IPS-18c (cell line): ENCODE data around the gene PARVB.

Experiments
- H3K4me3 ChIP-seq: 2 replicates; pipeline ENCODE4 v1.7.0; 2013; ENCODE audit warnings: low read depth, mild to moderate bottlenecking, low read length, moderate library complexity; ENCODE audit not compliant: insufficient read depth
- H3K9me3 ChIP-seq: one replicate; pipeline ENCODE4 v1.6.1; 2013; ENCODE audit warnings: mild to moderate bottlenecking, low read length, moderate library complexity; ENCODE audit not compliant: control insufficient read depth, insufficient read depth

PARVB gene

DNA sequence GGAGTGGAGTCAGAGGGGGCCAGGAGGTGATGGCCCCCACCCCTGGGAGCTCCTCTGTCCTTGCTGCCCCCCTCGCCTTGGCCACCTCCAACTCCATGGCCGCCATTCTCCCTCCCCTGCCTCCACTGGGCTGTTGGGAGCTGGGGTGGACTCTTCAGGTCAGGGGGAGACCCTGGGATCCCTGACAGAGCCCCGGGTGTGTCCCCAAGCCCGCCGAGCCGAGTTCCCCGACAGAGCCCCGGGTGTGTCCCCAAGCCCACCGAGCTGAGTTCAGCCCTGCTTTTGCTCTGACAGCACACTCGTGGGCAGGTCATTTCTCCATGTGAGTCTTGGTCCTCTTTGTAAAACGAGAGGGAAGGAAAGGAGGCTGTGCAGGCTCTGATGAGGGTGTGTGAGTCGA is 143.4 kb downstream of the PARVB start:
- no peak overlapping the region for H3K4me3 ChIP-seq
- H3K9me3 ChIP-seq = no peaks in the 10 kb centered on the region

DNA sequence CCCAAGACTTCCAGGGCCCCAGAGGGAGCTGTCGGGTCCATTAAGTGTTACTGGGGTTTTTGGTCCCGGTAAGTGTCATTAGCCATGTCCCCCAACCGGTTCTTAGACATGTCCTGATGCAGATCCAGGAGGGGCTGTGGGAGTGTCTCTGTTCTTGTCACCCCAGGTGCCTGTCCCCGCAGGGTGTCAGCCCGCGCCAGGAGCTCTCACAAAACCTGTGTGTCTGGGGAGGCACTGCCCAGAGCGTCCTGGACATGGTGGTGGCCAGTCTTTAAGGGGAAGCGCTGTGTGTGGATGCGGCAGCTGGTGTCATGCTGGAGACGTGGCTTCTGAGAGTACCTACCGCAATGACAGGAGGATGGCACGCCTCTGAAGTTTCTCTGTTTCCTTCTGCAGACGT is 144.1 kb downstream of the PARVB start:
- H3K4me3 ChIP-seq = no peak overlapping the region

DNA sequence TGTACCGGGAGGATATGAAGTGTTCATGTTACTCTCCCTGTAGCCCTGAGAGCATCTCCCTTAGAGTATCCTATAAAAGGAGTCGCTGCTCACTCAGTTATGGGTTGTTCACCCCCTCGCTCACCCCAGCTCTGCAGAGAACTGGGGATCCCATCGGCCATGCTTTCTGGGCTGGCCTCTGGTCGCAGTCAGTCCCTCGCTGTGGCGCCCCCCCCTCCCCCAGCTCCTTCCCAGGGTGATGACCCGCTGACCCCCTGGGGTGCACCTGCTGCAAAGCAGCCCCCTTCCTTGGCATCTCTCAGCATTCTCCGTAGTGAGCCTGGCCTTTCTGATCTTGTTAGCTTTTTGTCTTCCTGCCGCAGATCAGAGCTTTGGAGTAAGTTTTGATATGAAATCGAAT is 146.4 kb downstream of the PARVB start:
- Histone ChIP-seq H3K9me3 (no peaks in the 10 kb centered on the region), H3K4me3 (no peak overlapping the region)

More for the DNA sequence above, 144.1 kb downstream of the PARVB start:
- H3K9me3 ChIP-seq = no peaks in the 10 kb centered on the region

DNA sequence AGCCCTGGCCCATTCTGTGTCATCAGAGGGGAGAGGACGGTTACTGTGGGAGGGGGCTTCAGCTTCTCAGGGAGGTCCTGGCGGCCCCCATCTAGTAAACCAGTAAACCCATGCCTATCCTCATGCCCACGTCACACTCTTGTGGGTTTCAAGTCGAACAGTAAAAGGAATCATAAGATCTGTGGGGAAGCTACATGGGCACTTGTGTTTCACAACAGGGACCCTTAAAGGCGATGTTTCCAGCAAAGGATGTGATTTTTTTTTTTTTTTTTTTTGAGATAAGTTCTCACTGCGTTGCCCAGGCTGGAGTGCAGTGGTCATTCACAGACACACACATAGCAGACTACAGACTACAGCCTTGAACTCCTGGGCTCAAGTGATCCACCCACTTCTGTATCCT is 147.5 kb downstream of the PARVB start:
- Histone ChIP-seq H3K4me3 (no peak overlapping the region), H3K9me3 (no peaks in the 10 kb centered on the region)

DNA sequence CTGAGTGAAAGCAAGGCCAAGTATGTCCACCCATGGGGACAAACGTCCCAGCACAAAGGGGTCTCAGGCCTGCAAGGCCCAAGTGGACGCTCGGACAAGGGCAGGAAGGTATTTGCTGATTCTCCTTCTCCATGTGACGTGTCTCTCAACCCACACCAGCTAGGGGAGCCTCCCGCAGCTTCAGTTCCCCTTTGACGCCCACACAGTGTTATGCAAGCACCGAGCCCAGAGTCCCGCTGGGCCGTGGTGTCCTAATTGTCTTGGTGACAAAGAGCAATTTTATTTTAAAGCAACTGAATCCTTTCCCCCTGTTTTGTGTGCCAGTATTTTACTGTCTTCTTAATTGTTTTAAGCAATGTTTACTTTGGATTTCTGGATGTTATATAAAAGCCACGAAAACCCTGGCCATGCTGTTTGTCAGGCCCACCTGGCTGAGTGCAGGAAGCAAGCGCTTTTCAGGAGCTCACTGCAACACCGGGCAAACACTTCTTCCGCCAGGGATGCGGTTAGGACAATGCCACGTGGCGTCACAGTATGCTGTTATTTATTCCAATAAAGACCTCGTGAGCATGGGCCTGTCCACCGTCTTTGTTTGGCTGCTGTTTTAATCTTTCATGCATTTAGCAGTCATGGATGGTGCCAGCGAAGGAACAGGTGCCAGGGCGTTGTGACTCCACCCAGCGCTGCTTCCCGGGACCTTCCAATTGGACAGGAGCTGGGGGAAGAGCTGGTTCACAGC is 148.4 kb downstream of the PARVB start:
- no peaks in the 10 kb centered on the region for H3K9me3 ChIP-seq
- no peak overlapping the region for H3K4me3 ChIP-seq

DNA sequence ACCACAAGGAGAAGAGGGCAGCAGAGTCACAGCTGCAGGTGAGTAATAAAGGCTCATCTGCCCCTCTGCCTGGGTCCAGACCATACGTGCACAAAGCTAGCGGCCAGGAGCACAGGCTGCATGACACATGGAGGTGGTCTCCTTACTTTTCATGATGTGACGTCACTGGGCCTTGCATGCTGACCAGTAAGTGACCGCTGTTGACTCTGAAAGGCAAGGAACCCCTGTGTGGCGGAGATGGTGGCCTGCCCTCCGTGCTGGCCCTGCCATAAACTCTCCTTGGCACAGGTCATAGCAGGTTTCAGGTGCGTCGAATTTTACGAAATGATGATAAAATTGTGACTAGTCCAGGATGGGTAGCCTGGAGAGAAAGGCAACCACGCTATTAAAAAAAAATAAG is 149.1 kb downstream of the PARVB start:
- Histone ChIP-seq H3K9me3 (no peaks in the 10 kb centered on the region), H3K4me3 (no peak overlapping the region)

DNA sequence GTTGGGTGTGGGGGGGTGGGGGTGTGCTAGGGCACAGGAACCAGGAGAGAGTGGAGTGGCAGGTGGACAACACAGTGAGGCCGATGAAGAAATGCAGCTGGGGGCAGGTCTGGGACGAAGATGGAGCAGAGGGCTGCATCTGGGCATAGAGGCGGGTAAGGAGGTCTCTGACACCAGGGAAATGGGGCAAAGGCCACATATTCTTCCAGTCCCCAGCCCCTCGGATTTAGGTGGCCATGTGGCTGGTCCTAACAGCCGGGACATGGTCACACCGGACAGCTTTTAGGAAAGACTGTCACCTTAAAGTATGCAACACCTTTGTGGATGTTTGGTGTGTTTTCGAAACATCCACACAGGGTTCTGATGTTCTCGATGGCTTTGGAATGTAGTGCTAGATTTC is 151.6 kb downstream of the PARVB start:
- no peaks in the 10 kb centered on the region for H3K9me3 ChIP-seq
- no peak overlapping the region for H3K4me3 ChIP-seq

DNA sequence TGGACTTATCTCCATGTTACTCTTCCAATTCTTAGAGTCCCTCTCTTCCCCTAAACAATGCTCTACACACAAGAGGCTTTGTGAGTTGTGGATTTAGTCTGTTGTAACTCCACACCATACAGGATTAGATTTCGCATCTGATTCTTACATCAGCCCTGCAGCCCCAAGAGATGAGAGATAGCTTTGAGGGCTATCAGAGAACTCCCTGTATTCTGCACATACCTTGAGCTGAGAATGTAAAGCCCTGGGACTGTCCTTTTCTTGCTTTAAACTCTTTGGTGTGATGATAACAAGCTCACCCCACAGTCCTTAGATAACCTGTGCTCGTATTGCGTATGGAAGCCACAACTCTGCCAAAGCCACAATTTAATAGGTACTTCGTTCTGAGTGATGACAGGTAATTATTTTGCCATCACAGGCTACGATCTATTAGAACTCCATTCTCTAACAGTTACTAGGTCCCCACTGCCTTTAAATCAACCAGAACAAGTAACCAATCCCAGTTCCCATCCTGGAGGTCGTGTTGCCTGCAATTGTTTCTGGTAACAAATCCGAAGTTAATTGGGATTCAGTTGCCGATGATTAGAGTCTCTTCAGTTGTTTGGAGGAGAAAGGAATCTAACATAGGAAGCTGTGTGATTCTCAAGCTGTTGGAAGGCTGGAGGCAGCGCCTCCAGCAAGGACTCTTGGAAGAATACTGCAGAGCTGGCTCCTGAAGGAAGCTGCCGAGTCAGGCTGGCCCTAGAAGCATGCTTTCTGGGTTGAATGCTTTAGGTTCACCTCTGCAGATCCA is 155.3 kb downstream of the PARVB start:
- H3K4me3 ChIP-seq = no peak overlapping the region; the same call in 1 of the 2 replicates
- H3K9me3 ChIP-seq = no peaks in the 10 kb centered on the region

DNA sequence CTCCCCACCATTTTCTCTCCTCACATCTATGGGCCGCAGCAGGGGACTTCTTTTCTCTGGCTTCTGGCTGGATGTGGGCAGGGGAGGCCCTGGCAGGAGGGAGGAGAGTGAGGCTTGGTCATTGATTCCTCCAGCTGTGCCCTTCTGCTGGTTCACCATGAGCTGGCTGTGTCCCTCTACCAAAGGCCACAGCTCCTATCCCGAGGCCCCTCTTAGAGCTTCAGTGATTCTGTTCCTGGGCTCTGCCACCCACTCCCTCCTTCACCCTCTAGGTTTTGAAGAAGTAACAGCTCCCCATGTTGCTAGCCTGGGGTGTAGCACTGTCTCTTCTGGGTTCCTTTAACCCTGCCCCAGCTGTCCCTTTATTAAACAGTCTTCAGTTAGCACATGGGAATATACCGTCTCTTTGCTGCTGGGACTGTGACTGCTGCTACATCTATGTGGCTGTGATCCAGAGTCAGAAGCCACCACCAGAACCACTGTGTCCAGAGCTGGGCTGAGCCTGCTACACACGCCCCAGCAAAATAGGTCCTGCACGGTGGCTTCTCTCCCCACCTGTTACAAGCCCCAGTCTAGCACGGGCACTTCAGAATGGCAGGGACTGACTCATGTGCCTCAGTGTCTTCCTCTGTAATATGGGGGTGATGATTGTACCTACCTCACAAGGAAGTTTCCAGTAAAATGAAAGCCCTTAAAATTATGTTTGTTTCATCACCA is 156.0 kb downstream of the PARVB start:
- no peaks in the 10 kb centered on the region for H3K9me3 ChIP-seq
- H3K4me3 ChIP-seq = no peak overlapping the region; the same call in 1 of the 2 replicates

DNA sequence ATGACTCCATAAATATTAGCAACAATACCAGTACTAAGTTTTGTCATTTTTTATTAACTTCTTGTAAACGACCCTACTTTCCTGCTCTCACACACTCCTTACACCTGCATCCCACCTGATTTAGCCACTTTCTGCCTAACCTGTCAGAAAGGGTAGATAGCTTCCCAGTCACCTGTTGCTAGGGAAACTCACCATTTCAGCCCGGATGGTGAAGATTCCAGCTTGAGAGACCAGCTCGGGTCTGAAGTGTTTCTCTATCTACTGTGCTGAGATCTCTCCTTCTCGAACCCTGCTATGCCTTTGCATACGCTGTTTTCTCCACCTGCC is 156.6 kb downstream of the PARVB start, which contains the start of gene PARVG:
Gene PARVG, plus strand, starts transcription at position 220 of the 327 bp plus-strand sequence. CDS start 2,405 bp downstream, outside the sequence.
- no peak within 1 kb of the TSS; the same call in 1 of the 2 replicates for H3K4me3 ChIP-seq
- no peaks in the 10 kb centered on the region for H3K9me3 ChIP-seq

DNA sequence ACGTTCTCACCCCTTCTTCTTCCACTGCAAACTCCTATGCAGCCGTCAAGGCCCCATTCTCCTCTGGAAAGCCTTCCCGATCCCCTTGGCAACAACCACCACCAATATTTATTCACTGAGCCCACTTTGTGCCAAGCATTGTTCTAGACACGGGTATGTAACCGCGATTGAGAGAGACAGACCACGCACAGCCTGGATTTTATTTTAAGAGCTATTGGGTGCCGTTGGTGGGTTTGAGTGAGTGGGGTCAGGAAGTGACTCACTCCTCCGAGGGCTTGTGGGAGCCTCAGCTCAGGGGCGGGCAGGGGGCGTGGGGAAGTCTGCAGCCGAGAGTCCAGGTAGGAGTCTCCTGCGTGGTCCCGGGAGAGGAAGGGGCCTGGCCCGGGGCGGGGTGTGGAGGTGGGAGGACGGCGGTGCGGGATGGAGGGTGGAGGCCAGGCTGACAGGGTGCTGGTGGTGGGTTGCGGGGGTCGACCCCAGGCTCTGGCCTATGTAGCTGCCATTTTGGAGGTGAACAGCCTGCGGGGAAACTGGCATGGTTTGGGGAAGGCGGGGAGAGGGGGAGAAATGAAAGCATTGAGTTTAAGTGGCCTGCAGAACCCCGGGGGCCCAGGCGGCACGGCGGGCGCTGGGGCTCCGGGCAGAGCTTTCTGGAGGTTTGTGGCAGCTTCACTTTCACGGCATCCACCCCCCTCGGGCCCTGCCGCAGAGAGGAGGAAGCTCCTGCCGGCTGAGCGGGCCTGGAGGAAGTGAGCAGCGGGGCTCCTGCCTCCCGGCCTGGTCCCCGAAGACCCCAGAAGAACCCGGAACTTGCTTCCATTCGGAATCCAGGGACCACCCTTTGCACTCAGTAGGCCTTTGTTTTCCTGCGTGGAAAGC is 157.2 kb downstream of the PARVB start:
- no peak overlapping the region for H3K4me3 ChIP-seq

DNA sequence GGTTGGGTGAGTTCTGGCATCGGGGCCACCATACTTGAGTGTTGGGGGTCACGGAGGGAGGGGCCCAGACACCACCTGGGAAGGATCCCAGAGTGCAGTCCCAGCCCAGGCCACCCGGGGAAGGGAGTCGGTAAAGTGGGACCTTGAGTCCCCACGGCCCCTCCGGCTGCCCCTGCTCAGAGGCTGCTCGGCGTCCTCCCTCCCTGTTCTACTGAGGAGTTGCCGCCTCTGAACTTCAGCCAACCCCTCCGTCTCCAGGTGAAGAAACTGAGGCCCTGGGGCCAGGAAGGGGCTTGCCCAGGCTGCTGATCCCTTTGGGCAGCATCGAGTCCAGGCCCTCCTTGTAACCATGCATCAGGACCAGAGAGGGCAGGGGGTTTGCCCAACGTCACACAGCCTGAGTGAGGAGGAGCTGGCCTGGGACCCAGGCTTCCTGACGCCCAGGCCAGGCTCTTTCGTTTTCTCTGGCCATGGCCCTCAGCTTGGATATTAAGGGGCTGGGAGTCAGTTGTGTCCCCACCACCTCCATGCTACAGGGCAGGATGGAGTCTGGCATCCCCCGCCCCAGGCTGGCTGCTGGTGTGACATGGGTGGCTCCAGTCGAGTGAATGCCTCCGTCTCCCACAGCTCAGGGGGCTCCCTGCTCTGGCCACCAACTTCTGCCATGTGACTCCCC is 157.9 kb downstream of the PARVB start:
- Histone ChIP-seq H3K4me3 (no peak overlapping the region), H3K9me3 (peaks cover 2% of the 10 kb centered on the region)

More for the DNA sequence above, 157.2 kb downstream of the PARVB start:
- no peaks in the 10 kb centered on the region for H3K9me3 ChIP-seq

DNA sequence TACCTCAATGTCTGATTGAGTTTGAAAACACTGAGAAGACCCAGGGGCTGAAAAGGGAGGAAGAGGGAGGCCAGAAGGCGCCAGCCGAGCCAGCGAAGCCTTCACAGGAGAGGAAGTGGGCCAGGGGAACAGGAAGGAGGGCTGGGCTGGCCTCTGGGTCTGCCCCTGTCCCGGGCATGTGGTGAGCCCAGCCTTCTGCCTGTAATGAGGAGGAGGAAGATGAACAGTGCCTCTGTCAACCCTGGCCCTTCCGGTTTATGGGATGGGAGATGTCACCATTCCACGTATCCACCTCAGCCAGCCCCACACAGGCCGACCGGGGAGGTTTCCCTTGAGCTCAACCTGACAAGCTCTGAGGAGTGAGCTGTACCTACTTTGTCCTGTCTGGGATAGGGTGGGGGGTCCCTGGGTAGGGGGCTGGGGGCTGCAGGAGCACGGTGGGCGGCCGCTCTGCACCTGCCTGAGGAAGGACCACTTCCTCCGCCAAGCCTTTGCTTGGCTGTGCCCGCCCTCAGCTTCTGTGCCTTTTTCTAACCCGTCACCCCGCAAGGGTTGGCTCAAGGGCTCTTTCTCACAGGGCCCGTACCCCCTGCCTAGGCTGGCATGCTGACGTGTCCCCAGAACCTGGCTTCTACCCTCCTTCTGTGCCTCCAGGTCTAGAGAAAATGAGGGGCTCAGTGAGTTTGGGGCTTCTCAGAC is 158.6 kb downstream of the PARVB start:
- Histone ChIP-seq H3K4me3 (no peak overlapping the region), H3K9me3 (peaks cover 2% of the 10 kb centered on the region)

DNA sequence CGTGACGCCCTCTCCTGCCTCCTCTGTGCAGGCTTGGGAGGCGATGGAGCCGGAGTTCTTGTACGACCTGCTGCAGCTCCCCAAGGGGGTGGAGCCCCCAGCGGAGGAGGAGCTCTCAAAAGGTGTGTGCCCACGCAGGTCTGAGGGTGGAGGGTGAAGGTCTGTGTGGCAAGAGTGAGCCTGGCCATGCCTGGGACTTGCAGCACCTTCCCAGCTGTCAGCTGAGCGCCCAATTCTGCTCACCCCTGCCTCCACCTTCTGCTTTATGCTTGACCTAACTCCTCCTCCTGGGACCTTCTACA is 159.1 kb downstream of the PARVB start:
- Histone ChIP-seq H3K9me3 (peaks cover 2% of the 10 kb centered on the region), H3K4me3 (no peak overlapping the region)

DNA sequence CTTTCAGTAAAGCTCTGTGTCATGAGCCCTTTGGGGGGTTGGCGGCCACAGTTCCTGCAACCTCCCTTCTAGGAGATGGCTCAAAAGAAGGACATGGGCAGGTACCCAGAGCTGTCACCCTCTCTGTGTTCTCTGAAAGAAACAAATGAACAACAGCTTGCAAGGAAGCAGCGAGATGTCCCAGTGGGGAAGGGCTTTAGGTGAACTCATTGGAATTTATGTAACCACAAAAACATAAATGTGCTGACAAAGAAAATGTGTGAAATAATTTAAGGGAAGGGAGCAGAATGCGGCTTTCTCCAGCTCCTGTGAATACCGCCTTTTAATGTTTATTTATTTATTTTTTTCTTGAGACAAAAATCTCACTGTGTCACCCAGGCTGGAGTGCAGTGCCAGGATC is 159.9 kb downstream of the PARVB start:
- Histone ChIP-seq H3K9me3 (peaks cover 2% of the 10 kb centered on the region), H3K4me3 (no peak overlapping the region)
